A673 (cell line): ENCODE measurements around the gene DCTN5.

Experiments
- EZH2 ChIP-seq: fragments of 200-600 bp; sonication (generic); IDR thresholded peaks from 2 replicates; pipeline ENCODE4 v1.6.1; 2017; ENCODE audit warnings: borderline replicate concordance, low read depth, mild to moderate bottlenecking, mixed read lengths, antibody characterized with exemption, low read length; ENCODE audit not compliant: poor library complexity, severe bottlenecking
- TF ChIP-seq, protein P1 (sequence below): fragments of 300-800, 200-600 bp; sonication (generic); conservative IDR thresholded peaks from 2 replicates; pipeline ENCODE4 v1.5.1; 2017; ENCODE audit warnings: low read depth, mild to moderate bottlenecking, antibody characterized with exemption, low read length, moderate library complexity, mixed read lengths

DNA sequence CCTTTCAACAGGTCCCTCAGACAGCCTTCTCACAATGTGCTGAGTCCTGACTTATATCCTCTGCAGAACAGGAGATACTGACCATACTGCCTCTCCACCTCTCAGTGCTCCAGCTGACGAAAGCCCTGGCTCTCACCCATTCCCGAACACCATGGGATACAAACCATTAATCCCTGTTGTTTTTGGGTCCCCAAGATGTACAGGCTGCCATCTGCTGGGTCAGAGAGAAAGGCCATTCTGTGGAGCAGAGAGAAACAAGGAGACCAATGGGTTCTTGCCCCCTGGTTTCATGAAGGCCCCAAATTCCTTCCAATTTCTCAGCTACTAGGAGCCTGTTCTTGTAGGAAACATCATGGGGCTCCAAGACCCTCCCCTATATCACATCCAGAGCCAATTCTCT, 68.7 kb downstream of the DCTN5 start:
- TF ChIP-seq, protein P1, sequence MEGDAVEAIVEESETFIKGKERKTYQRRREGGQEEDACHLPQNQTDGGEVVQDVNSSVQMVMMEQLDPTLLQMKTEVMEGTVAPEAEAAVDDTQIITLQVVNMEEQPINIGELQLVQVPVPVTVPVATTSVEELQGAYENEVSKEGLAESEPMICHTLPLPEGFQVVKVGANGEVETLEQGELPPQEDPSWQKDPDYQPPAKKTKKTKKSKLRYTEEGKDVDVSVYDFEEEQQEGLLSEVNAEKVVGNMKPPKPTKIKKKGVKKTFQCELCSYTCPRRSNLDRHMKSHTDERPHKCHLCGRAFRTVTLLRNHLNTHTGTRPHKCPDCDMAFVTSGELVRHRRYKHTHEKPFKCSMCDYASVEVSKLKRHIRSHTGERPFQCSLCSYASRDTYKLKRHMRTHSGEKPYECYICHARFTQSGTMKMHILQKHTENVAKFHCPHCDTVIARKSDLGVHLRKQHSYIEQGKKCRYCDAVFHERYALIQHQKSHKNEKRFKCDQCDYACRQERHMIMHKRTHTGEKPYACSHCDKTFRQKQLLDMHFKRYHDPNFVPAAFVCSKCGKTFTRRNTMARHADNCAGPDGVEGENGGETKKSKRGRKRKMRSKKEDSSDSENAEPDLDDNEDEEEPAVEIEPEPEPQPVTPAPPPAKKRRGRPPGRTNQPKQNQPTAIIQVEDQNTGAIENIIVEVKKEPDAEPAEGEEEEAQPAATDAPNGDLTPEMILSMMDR: no peak
- TF ChIP-seq EZH2: no peak
